HG02973 (cell line): Measurements from ENCODE around the gene URB2.
A peak's percentile ranks its signal among the peaks of the same experiment; 100 is the strongest.
"Not testable (repeated sequence)": the region's sequence is repeated elsewhere in the genome, so short reads cannot be mapped to it uniquely, and the experiment has no call there.

Source experiments
- ATAC-seq: cut with Tn5 transposase; IDR thresholded peaks from one replicate; pipeline ENCODE4 v1.9.1; 2021; ENCODE audit warnings: moderate library complexity; ENCODE audit not compliant: unreplicated experiment

URB2 gene

GRCh38 chr1:229625915-229626831 lies at the start of gene URB2, which contains the start of gene TAF5L:
TSS of gene URB2 (plus strand) at chr1:229626247. CDS start at chr1:229627634, 1,387 bp downstream.
TSS of gene TAF5L (minus strand) at chr1:229626122. CDS start at chr1:229614482, 11,640 bp downstream.
- peak; percentile 86 for ATAC-seq

- no peak for ATAC-seq
Observed at GRCh38 chr1:229578168-229579058, 47.6 kb upstream of the URB2 start.

- ATAC-seq, result no peak
Observed at GRCh38 chr1:229579059-229579673, 46.9 kb upstream of the URB2 start.

- ATAC-seq, result no peak
Observed at GRCh38 chr1:229581485-229581884, 44.6 kb upstream of the URB2 start.

GRCh38 chr1:229582011-229582694 lies 43.9 kb upstream of the URB2 start:
- ATAC-seq, result no peak

GRCh38 chr1:229582715-229583114 lies 43.3 kb upstream of the URB2 start:
- no peak for ATAC-seq

- no peak for ATAC-seq
Observed at GRCh38 chr1:229585338-229585737, 40.7 kb upstream of the URB2 start.

GRCh38 chr1:229590119-229590518 lies 35.9 kb upstream of the URB2 start:
- no peak for ATAC-seq

- no peak for ATAC-seq
Observed at GRCh38 chr1:229593800-229594199, 32.2 kb upstream of the URB2 start.

GRCh38 chr1:229594227-229595008 lies 31.6 kb upstream of the URB2 start:
- ATAC-seq, result no peak

GRCh38 chr1:229595876-229596275 lies 30.2 kb upstream of the URB2 start:
- not testable (repeated sequence) for ATAC-seq

- no peak for ATAC-seq
Observed at GRCh38 chr1:229596925-229597699, 28.9 kb upstream of the URB2 start.

- ATAC-seq, result no peak
Observed at GRCh38 chr1:229597877-229598276, 28.2 kb upstream of the URB2 start.

GRCh38 chr1:229599218-229599954 lies 26.7 kb upstream of the URB2 start:
- ATAC-seq, result no peak

- ATAC-seq, result no peak
Observed at GRCh38 chr1:229600229-229600628, 25.8 kb upstream of the URB2 start.

GRCh38 chr1:229603371-229604005 lies 22.6 kb upstream of the URB2 start:
- ATAC-seq, result no peak

- no peak for ATAC-seq
Observed at GRCh38 chr1:229607370-229607769, 18.7 kb upstream of the URB2 start.

- ATAC-seq, result no peak
Observed at GRCh38 chr1:229608590-229608989, 17.5 kb upstream of the URB2 start.
